ENCODE results near the gene CECR2. TPM values are rescaled to one million over a fixed set of nuclear protein-coding genes. Genes with fewer than 3 reads are reported as not detected.

CECR2 gene
- total RNA-seq, 1 donor from 2014 or later, result 25.3 TPM

- Mint-ChIP-seq H3K4me3 (no peak overlapping the region), H3K27ac (no peak overlapping the region), H3K4me1 (ENCODE audit: unreplicated experiment) (peaks cover 44% of the 10 kb centered on the region), H3K36me3 (peaks cover 3% of the 10 kb centered on the region), H3K27me3 (no peaks in the 10 kb centered on the region), H3K9me3 (no peaks in the 10 kb centered on the region)
- TF ChIP-seq CTCF (conservative IDR thresholded peaks at IDR 0.05), result no peak
- no peak for DNase-seq (ENCODE audit: extremely low spot score, unreplicated experiment)
Observed at GRCh38 chr22:17475318-17476230, 106.3 kb downstream of the CECR2 start.

- H3K9me3 Mint-ChIP-seq, result no peaks in the 10 kb centered on the region
- no peak for TF ChIP-seq CTCF (conservative IDR thresholded peaks at IDR 0.05)
- no peaks in the 10 kb centered on the region for H3K27me3 Mint-ChIP-seq
- H3K4me1 Mint-ChIP-seq (ENCODE audit: unreplicated experiment), result peaks cover 38% of the 10 kb centered on the region
- no peak overlapping the region for H3K4me3 Mint-ChIP-seq
- H3K36me3 Mint-ChIP-seq, result peaks cover 4% of the 10 kb centered on the region
- H3K27ac Mint-ChIP-seq, result no peak overlapping the region
- no peak for DNase-seq (ENCODE audit: extremely low spot score, unreplicated experiment)
Observed at GRCh38 chr22:17476838-17477237, 107.6 kb downstream of the CECR2 start.

- DNase-seq (ENCODE audit: extremely low spot score, unreplicated experiment), result no peak
- Mint-ChIP-seq H3K27me3 (no peaks in the 10 kb centered on the region), H3K4me1 (ENCODE audit: unreplicated experiment) (peaks cover 32% of the 10 kb centered on the region), H3K36me3 (peaks cover 4% of the 10 kb centered on the region), H3K27ac (peak overlapping the region; percentile 17), H3K9me3 (no peaks in the 10 kb centered on the region), H3K4me3 (peak overlapping the region; percentile 32)
- TF ChIP-seq CTCF (conservative IDR thresholded peaks at IDR 0.05), result no peak
Observed at GRCh38 chr22:17477391-17477833, 108.2 kb downstream of the CECR2 start.

GRCh38 chr22:17479135-17479534 lies 109.9 kb downstream of the CECR2 start:
- H3K4me3 Mint-ChIP-seq, result no peak overlapping the region
- peaks cover 23% of the 10 kb centered on the region for H3K4me1 Mint-ChIP-seq (ENCODE audit: unreplicated experiment)
- no peak overlapping the region for H3K27ac Mint-ChIP-seq
- no peak for TF ChIP-seq CTCF (conservative IDR thresholded peaks at IDR 0.05)
- no peaks in the 10 kb centered on the region for H3K9me3 Mint-ChIP-seq
- no peak for DNase-seq (ENCODE audit: extremely low spot score, unreplicated experiment)
- H3K36me3 Mint-ChIP-seq, result peaks cover 4% of the 10 kb centered on the region
- no peaks in the 10 kb centered on the region for H3K27me3 Mint-ChIP-seq

- Mint-ChIP-seq H3K27me3 (no peaks in the 10 kb centered on the region), H3K4me1 (ENCODE audit: unreplicated experiment) (peaks cover 8% of the 10 kb centered on the region), H3K9me3 (no peaks in the 10 kb centered on the region), H3K27ac (no peak overlapping the region), H3K36me3 (peaks cover 4% of the 10 kb centered on the region), H3K4me3 (no peak overlapping the region)
- no peak for TF ChIP-seq CTCF (conservative IDR thresholded peaks at IDR 0.05)
- no peak for DNase-seq (ENCODE audit: extremely low spot score, unreplicated experiment)
Observed at GRCh38 chr22:17481424-17481823, 112.2 kb downstream of the CECR2 start.

Data from type B pancreatic cell (in vitro differentiated cells).